K562 (cell line): Measurements from ENCODE around the gene YOD1. TPM values are rescaled to one million over a fixed set of nuclear protein-coding genes. Genes with fewer than 3 reads are reported as not detected.

ENCODE experiments used
- CBFA2T2 ChIP-seq: fragments of 450-650 bp; conservative IDR thresholded peaks from 2 replicates; pipeline ENCODE4 v1.6.1; 2017; ENCODE audit warnings: mild to moderate bottlenecking
- CTBP1 ChIP-seq: fragments of 450-650 bp; IDR thresholded peaks from 2 replicates; pipeline ENCODE4 v1.6.1; 2016; ENCODE audit warnings: borderline replicate concordance
- CXXC5 ChIP-seq: fragments of 250-450 bp; sonication (Bioruptor Pico); IDR thresholded peaks from 2 replicates; pipeline ENCODE4 v1.8.0; 2022; ENCODE audit warnings: inconsistent platforms, mild to moderate bottlenecking, moderate library complexity
- HDGF ChIP-seq: fragments of 450-650 bp; IDR thresholded peaks from 2 replicates; pipeline ENCODE4 v1.6.1; 2016
- IFI16 ChIP-seq: fragments of 250-450 bp; sonication (Bioruptor Pico); IDR thresholded peaks from 2 replicates; pipeline ENCODE4 v2.1.2; 2022; ENCODE audit warnings: mild to moderate bottlenecking, inconsistent platforms
- L3MBTL2 ChIP-seq: fragments of 450-650 bp; IDR thresholded peaks from 2 replicates; pipeline ENCODE4 v1.6.1; 2016; ENCODE audit warnings: mild to moderate bottlenecking, moderate library complexity
- MAFF ChIP-seq: IDR thresholded peaks from 2 replicates; pipeline ENCODE4 v1.6.1; 2012; ENCODE audit warnings: low read length, improper control_type of control experiment
- MAFK ChIP-seq: IDR thresholded peaks from 2 replicates; pipeline ENCODE4 v1.6.1; 2011; ENCODE audit warnings: low read length, improper control_type of control experiment
- MAZ ChIP-seq, 2 experiments: fragments of 450-650 bp in 1 of 2; sonication (generic) in 1 of 2; formaldehyde crosslinking; IDR thresholded peaks in 1 of 2; conservative IDR thresholded peaks in 1 of 2; 2 replicates each; pipeline versions ENCODE4 v1.4.0 to v1.5.0; 2020; ENCODE audit warnings: mild to moderate bottlenecking in 1 of 2, missing genetic modification reagents in 1 of 2
- MTA3 ChIP-seq: fragments of 450-650 bp; formaldehyde crosslinking; IDR thresholded peaks from 2 replicates; pipeline ENCODE4 v1.6.1; 2017; ENCODE audit warnings: mild to moderate bottlenecking, borderline replicate concordance
- NCOR1 ChIP-seq: fragments of 450-650 bp; IDR thresholded peaks from 2 replicates; pipeline ENCODE4 v1.6.1; 2016; ENCODE audit warnings: mild to moderate bottlenecking, moderate library complexity
- NEUROD1 ChIP-seq: fragments of 150-350 bp; IDR thresholded peaks from 2 replicates; pipeline ENCODE4 v1.6.1; 2014; ENCODE audit warnings: borderline replicate concordance, low read length, low read depth; ENCODE audit not compliant: partially characterized antibody
- PHF21A ChIP-seq: fragments of 450-650 bp; IDR thresholded peaks from 2 replicates; pipeline ENCODE4 v1.6.1; 2017; ENCODE audit warnings: low read depth, borderline replicate concordance
- RBBP5 ChIP-seq: fragments of 200-600 bp; sonication (generic); IDR thresholded peaks from 2 replicates; pipeline ENCODE4 v1.6.1; 2012; ENCODE audit warnings: borderline replicate concordance, mild to moderate bottlenecking, low read length, control low read depth, inconsistent platforms; ENCODE audit not compliant: insufficient read depth, poor library complexity, severe bottlenecking
- SIN3A ChIP-seq, 2 experiments: fragments of 150-350 bp in 1 of 2; IDR thresholded peaks; 2 replicates each; pipeline ENCODE4 v1.6.1; 2011 to 2016; ENCODE audit warnings: borderline replicate concordance in 2 of 2, low read depth in 2 of 2, low read length in 2 of 2, mild to moderate bottlenecking in 2 of 2, moderate library complexity in 2 of 2; ENCODE audit not compliant: control insufficient read depth in 1 of 2
- SOX6 ChIP-seq: fragments of 450-650 bp; IDR thresholded peaks from 2 replicates; pipeline ENCODE4 v1.6.1; 2014; ENCODE audit warnings: mild to moderate bottlenecking
- STAG1 ChIP-seq: sonication (generic); formaldehyde crosslinking; IDR thresholded peaks from 2 replicates; pipeline ENCODE4 v1.5.0; 2020; ENCODE audit warnings: missing genetic modification reagents, borderline replicate concordance
- TCF7 ChIP-seq: sonication (generic); IDR thresholded peaks from 2 replicates; pipeline ENCODE4 v1.6.1; 2016; ENCODE audit warnings: antibody characterized with exemption, borderline replicate concordance
- TGIF2 ChIP-seq: sonication (generic); formaldehyde crosslinking; IDR thresholded peaks from 2 replicates; pipeline ENCODE4 v1.8.1; 2022; ENCODE audit warnings: mild to moderate bottlenecking, missing genetic modification reagents, moderate library complexity
- THRAP3 ChIP-seq: fragments of 450-650 bp; IDR thresholded peaks from 2 replicates; pipeline ENCODE4 v1.6.1; 2016; ENCODE audit warnings: mild to moderate bottlenecking, inconsistent platforms, borderline replicate concordance
- ZNF277 ChIP-seq: fragments of 250-450 bp; sonication (Bioruptor Pico); IDR thresholded peaks from 2 replicates; pipeline ENCODE4 v1.8.0; 2022; ENCODE audit warnings: inconsistent platforms, mild to moderate bottlenecking, moderate library complexity, borderline replicate concordance
- ZNF282 ChIP-seq: sonication (generic); formaldehyde crosslinking; IDR thresholded peaks from 2 replicates; pipeline ENCODE4 v1.8.1; 2023; ENCODE audit warnings: missing genetic modification reagents
- ZNF589 ChIP-seq: fragments of 200-800 bp; sonication (Bioruptor generic); IDR thresholded peaks from 2 replicates; pipeline ENCODE4 v1.6.1; 2016; ENCODE audit warnings: low read depth, missing genetic modification characterization, missing compliant biosample characterization
- ZNF717 ChIP-seq: fragments of 250-450 bp; sonication (Bioruptor Pico); IDR thresholded peaks from 2 replicates; pipeline ENCODE4 v1.5.0; 2021
- polyA plus RNA-seq, 8 experiments: library from polyadenylated mRNA; depleted of rRNA in 4 of 8; stranded (reverse) in 5 of 8; unstranded in 3 of 8; fragments of >200 nt; fragmentation: Nextera tagmentation in 2 of 8; fragmentation: Illumina TruSeq in 1 of 8; extraction: Ambion mirVana in 2 of 8; extraction: Trizol in 1 of 8; gene quantifications; 2 replicates each; pipeline versions ENCODE4 v1.2.1 to v1.2.3, GENCODE V29; 2011 to 2014; ENCODE audit warnings: inconsistent platforms in 1 of 8, missing spikeins in 1 of 8
- total RNA-seq, 7 experiments: library from RNA; depleted of rRNA in 6 of 7; stranded (reverse); fragments of >200 nt in 6 of 7; fragmentation: Illumina TruSeq in 2 of 7; extraction: Trizol in 2 of 7; gene quantifications; 2 replicates each; pipeline versions ENCODE4 v1.2.1 to v1.2.3, GENCODE V29; 2011 to 2021; ENCODE audit warnings: low replicate concordance in 1 of 7
- TF ChIP-seq, protein P1 (sequence below), 2 experiments: fragments of 450-650 bp in 1 of 2; sonication (generic) in 1 of 2; formaldehyde crosslinking; conservative IDR thresholded peaks; 2 replicates each; pipeline versions ENCODE4 v1.4.0 to v1.8.1; 2020 to 2022; ENCODE audit warnings: mild to moderate bottlenecking in 1 of 2, missing genetic modification reagents in 1 of 2
- TF ChIP-seq, protein P2 (sequence below), 3 experiments: fragments of 200-800 bp in 1 of 3; sonication (Bioruptor generic) in 1 of 3; sonication (generic) in 1 of 3; formaldehyde crosslinking in 1 of 3; IDR thresholded peaks; 2 replicates each; pipeline versions ENCODE4 v1.6.1 to v1.8.0; 2016 to 2022; ENCODE audit warnings: mild to moderate bottlenecking in 2 of 3, missing compliant biosample characterization in 2 of 3, missing genetic modification characterization in 2 of 3, missing genetic modification reagents in 1 of 3

YOD1 gene
- total and polyA plus RNA-seq, 9 of the 15 experiments (the other 6 are each of a cell fraction or from before 2014, with no cell fraction given) = 18.2 to 78.1 (median 46.9) TPM

DNA sequence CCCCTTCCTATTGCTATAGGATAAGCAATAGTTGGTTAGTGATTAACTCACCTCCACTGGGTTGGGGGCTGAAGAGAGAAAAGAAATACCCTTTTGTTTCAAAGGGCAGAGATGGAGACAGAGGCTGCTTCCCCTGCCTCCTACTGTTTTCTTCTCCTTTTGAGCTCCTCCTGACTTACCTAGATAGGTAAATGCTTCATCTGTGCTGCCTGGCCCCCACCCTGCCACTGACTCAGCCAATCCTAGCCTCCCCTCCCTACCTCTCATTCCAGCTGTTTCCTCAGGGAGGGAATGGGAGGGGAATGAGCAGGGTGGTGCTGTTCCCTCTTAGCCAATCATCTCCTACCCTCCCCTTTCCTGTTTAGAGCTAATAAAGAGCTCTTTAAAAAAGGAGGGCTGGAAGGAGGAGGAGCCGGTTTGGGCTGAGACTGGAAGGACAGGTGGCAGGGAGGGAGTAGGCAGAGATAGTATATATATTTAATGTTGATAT lies 18.4 kb downstream of the YOD1 start, which contains the start of gene C1orf116 (continued):
- TF ChIP-seq, protein P1, sequence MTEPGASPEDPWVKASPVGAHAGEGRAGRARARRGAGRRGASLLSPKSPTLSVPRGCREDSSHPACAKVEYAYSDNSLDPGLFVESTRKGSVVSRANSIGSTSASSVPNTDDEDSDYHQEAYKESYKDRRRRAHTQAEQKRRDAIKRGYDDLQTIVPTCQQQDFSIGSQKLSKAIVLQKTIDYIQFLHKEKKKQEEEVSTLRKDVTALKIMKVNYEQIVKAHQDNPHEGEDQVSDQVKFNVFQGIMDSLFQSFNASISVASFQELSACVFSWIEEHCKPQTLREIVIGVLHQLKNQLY (CRISPR knock-in tag; conservative IDR thresholded peaks at IDR 0.05) = no peak
- TF ChIP-seq MAFF (peak; percentile 29; the same call in 1 of the 2 replicates), CTBP1 (peak; percentile 72; the same call in 1 of the 2 replicates), IFI16 (CRISPR knock-in tag) (no peak), MAFK (peak; percentile 45; the same call in 1 of the 2 replicates), CBFA2T2 (no peak), ZNF277 (no peak), TGIF2 (no peak), HDGF (peak; percentile 64; the same call in 1 of the 2 replicates), STAG1 (CRISPR knock-in tag) (no peak), ZNF589 (CRISPR knock-in tag) (no peak), ZNF717 (no peak), TCF7 (no peak), THRAP3 (no peak), SIN3A (IDR thresholded peaks at IDR 0.05; ENCODE audit: borderline replicate concordance in 2 of 2, control insufficient read depth in 1 of 2, low read depth in 2 of 2, low read length in 2 of 2) (peak in 1 of 2 experiments; percentile 54; a peak in 1 of 4 replicates), RBBP5 (no peak), MAZ (CRISPR knock-in tag; conservative IDR thresholded peaks at IDR 0.05 in 1 of 2, IDR thresholded peaks at IDR 0.05 in 1 of 2) (peak; percentile 58 to 86), ZNF282 (CRISPR knock-in tag) (no peak), SOX6 (peak; percentile 38; the same call in 1 of the 2 replicates), NCOR1 (no peak), CXXC5 (CRISPR knock-in tag) (no peak), L3MBTL2 (0 out of 2 replicates have a peak, but pooled peaks have one; percentile 22), NEUROD1 (no peak), PHF21A (0 out of 2 replicates have a peak, but pooled peaks have one; percentile 46), MTA3 (0 out of 2 replicates have a peak, but pooled peaks have one; percentile 29)
- TF ChIP-seq, protein P2, sequence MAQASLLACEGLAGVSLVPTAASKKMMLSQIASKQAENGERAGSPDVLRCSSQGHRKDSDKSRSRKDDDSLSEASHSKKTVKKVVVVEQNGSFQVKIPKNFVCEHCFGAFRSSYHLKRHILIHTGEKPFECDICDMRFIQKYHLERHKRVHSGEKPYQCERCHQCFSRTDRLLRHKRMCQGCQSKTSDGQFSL (CRISPR knock-in tag; IDR thresholded peaks at IDR 0.05) = no peak
- TF ChIP-seq, protein P2 (tag; IDR thresholded peaks at IDR 0.05) = peak in 1 of 2 experiments; percentile 36; a peak in 1 of 4 replicates
